ENCODE results near the gene TBC1D19.

- no peak for TF ChIP-seq CTCF (IDR thresholded peaks at IDR 0.05)
- TF ChIP-seq POLR2A (IDR thresholded peaks at IDR 0.05), result no peak
- TF ChIP-seq EP300 (IDR thresholded peaks at IDR 0.05), result no peak
Measured at GRCh38 chr4:26590639-26591038, 6.8 kb downstream of the TBC1D19 start.

Data from stomach (tissue), 4 donors.